PC-9 (cell line): ENCODE results near the gene HSF4. TPM values are rescaled to one million over a fixed set of nuclear protein-coding genes. Genes with fewer than 3 reads are reported as not detected.
"Not testable (repeated sequence)": the region's sequence is repeated elsewhere in the genome, so short reads cannot be mapped to it uniquely, and the experiment has no call there.

Experiments used
- BruUV-seq: library from RNA; stranded (reverse); fragments of 400-500 nt; replicated peaks from 2 replicates; lab custom pipeline; 2021; lab: Mats Ljungman, UMichigan
- CTCF ChIA-PET: fragments of 300-600 bp; sonication (Branson Sonifier 250); formaldehyde crosslinking; loops from one replicate; lab custom pipeline; 2022; ENCODE audit warnings: antibody characterized with exemption; lab: Charles Lee
- POLR2A ChIA-PET: fragments of 300-600 bp; sonication (Branson Sonifier 250); formaldehyde crosslinking; loops from one replicate; lab custom pipeline; 2022; ENCODE audit warnings: antibody characterized with exemption; ENCODE audit not compliant: unreplicated experiment; lab: Charles Lee
- DNase-seq, 2 experiments: peaks; one replicate each; pipeline versions ENCODE4 v3.0.0 to v3.0.0-alpha.2; 2015 to 2022; ENCODE audit warnings: mixed read lengths in 1 of 2
- H2AFZ ChIP-seq: fragments of 200-600 bp; sonication (generic); 2 replicates; pipeline ENCODE4 v1.8.1; 2017; ENCODE audit warnings: antibody characterized with exemption
- H3F3A ChIP-seq: fragments of 200-600 bp; sonication (generic); 2 replicates; pipeline ENCODE4 v1.8.1; 2017; ENCODE audit warnings: antibody characterized with exemption, mild to moderate bottlenecking, low read depth; ENCODE audit not compliant: insufficient read depth
- H3K27ac ChIP-seq: fragments of 200-600 bp; sonication (generic); 2 replicates; pipeline ENCODE4 v1.6.1; 2016; ENCODE audit warnings: mixed run types
- H3K27me3 ChIP-seq: fragments of 200-600 bp; sonication (generic); 2 replicates; pipeline ENCODE4 v1.6.1; 2016; ENCODE audit warnings: low read depth, mixed run types; ENCODE audit not compliant: insufficient read depth
- H3K36me3 ChIP-seq: fragments of 200-600 bp; sonication (generic); 2 replicates; pipeline ENCODE4 v1.6.1; 2016; ENCODE audit warnings: low read depth, mixed run types
- H3K4me1 ChIP-seq: fragments of 200-600 bp; sonication (generic); replicated peaks from 2 replicates; pipeline ENCODE4 v1.6.1; 2016; ENCODE audit warnings: mixed run types; ENCODE audit not compliant: insufficient read depth
- H3K4me2 ChIP-seq: fragments of 200-600 bp; sonication (generic); 2 replicates; pipeline ENCODE4 v1.6.1; 2017; ENCODE audit warnings: mixed run types
- H3K4me3 ChIP-seq: fragments of 200-600 bp; sonication (generic); 2 replicates; pipeline ENCODE4 v1.6.1; 2016; ENCODE audit warnings: mixed run types
- H3K79me2 ChIP-seq: fragments of 200-600 bp; sonication (generic); 2 replicates; pipeline ENCODE4 v1.6.1; 2017; ENCODE audit warnings: low read depth, mixed run types
- H3K9me2 ChIP-seq: fragments of 200-600 bp; sonication (generic); 2 replicates; pipeline ENCODE4 v1.8.1; 2017; ENCODE audit warnings: mild to moderate bottlenecking; ENCODE audit not compliant: insufficient read depth
- H3K9me3 ChIP-seq: fragments of 200-600 bp; sonication (generic); 2 replicates; pipeline ENCODE4 v1.8.1; 2016; ENCODE audit warnings: low read depth; ENCODE audit not compliant: insufficient read depth
- H4K20me1 ChIP-seq: fragments of 200-600 bp; sonication (generic); 2 replicates; pipeline ENCODE4 v1.8.1; 2017; ENCODE audit not compliant: insufficient read depth
- EZH2 ChIP-seq: fragments of 200-600 bp; sonication (generic); IDR thresholded peaks from 2 replicates; pipeline ENCODE4 v1.8.0; 2017; ENCODE audit warnings: antibody characterized with exemption, low read depth
- intact Hi-C: fragments of 100-400 bp; cut with micrococcal nuclease; formaldehyde crosslinking; loops from one replicate; pipeline ENCODE4 v1.10.0; 2022; ENCODE audit not compliant: unreplicated experiment
- total RNA-seq: library from RNA; stranded (reverse); gene quantifications from 2 replicates; pipeline ENCODE4 v1.2.3, GENCODE V29; 2021
- TF ChIP-seq, protein P1 (sequence below): fragments of 200-600 bp; sonication (generic); conservative IDR thresholded peaks from 2 replicates; pipeline ENCODE4 v1.6.1; 2017; ENCODE audit warnings: mixed run types, antibody characterized with exemption, mild to moderate bottlenecking, moderate library complexity

The HSF4 gene
- total RNA-seq, 1 experiment from 2014 or later, result 100 TPM

GRCh38 chr16:67116388-67117311, 47.9 kb upstream of the HSF4 start:
- no peak overlapping the region for H2AFZ ChIP-seq
- H3K79me2 ChIP-seq, result peaks cover 59% of the 10 kb centered on the region
- H3K4me3 ChIP-seq, result no peak overlapping the region
- H3K9me2 ChIP-seq, result no peaks in the 10 kb centered on the region
- ChIA-PET CTCF (no interaction called here), POLR2A (no interaction called here)
- intact Hi-C loops, result no loop called here
- H3K4me1 ChIP-seq, result peaks cover 26% of the 10 kb centered on the region
- TF ChIP-seq EZH2, result no peak
- TF ChIP-seq, protein P1, sequence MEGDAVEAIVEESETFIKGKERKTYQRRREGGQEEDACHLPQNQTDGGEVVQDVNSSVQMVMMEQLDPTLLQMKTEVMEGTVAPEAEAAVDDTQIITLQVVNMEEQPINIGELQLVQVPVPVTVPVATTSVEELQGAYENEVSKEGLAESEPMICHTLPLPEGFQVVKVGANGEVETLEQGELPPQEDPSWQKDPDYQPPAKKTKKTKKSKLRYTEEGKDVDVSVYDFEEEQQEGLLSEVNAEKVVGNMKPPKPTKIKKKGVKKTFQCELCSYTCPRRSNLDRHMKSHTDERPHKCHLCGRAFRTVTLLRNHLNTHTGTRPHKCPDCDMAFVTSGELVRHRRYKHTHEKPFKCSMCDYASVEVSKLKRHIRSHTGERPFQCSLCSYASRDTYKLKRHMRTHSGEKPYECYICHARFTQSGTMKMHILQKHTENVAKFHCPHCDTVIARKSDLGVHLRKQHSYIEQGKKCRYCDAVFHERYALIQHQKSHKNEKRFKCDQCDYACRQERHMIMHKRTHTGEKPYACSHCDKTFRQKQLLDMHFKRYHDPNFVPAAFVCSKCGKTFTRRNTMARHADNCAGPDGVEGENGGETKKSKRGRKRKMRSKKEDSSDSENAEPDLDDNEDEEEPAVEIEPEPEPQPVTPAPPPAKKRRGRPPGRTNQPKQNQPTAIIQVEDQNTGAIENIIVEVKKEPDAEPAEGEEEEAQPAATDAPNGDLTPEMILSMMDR, result no peak
- H3K27me3 ChIP-seq, result no peaks in the 10 kb centered on the region
- peaks cover 20% of the 10 kb centered on the region; the same call in 1 of the 2 replicates for H3F3A ChIP-seq
- H3K36me3 ChIP-seq, result peaks cover 6% of the 10 kb centered on the region; the same call in 1 of the 2 replicates
- H4K20me1 ChIP-seq, result peaks cover 22% of the 10 kb centered on the region; the same call in 1 of the 2 replicates
- no TSS peak for BruUV-seq
- no peak for DNase-seq
- no peak overlapping the region for H3K27ac ChIP-seq
- no peaks in the 10 kb centered on the region for H3K9me3 ChIP-seq
- no peak overlapping the region for H3K4me2 ChIP-seq

DNA sequence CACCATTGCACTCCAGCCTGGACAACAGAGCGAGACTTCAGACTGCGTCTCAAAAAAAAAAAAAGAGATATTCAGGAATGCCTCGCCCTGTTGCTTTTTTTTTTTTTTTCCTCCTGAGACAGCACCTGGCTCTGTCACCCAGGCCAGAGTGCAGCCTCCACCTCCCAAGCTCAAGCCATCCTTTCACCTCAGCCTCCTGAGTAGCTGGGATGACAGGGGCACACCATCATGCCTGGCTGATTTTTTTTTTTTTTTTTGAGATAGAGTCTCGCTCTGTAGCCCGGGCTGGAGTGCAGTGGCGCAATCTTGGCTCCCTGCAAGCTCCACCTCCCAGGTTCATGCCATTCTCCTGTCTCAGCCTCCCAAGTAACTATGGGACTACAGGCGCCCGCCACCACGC, 46.8 kb upstream of the HSF4 start:
- peaks cover 6% of the 10 kb centered on the region; the same call in 1 of the 2 replicates for H3K36me3 ChIP-seq
- ChIA-PET POLR2A (interaction anchor here (0.7 kb wide), 1 partner anchor 144 kb away, joined by 16 read pairs; no protein-coding TSS in a partner anchor), CTCF (no interaction called here)
- peaks cover 12% of the 10 kb centered on the region; the same call in 1 of the 2 replicates for H3F3A ChIP-seq
- intact Hi-C loops, result no loop called here
- no peak overlapping the region for H3K4me2 ChIP-seq
- TF ChIP-seq, protein P1, result no peak
- TF ChIP-seq EZH2, result no peak
- no peaks in the 10 kb centered on the region for H3K9me3 ChIP-seq
- peaks cover 19% of the 10 kb centered on the region; the same call in 1 of the 2 replicates for H4K20me1 ChIP-seq
- no peak overlapping the region for H3K27ac ChIP-seq
- BruUV-seq, result no TSS peak
- H3K4me3 ChIP-seq, result no peak overlapping the region
- no peaks in the 10 kb centered on the region for H3K9me2 ChIP-seq
- no peaks in the 10 kb centered on the region for H3K27me3 ChIP-seq
- DNase-seq, result no peak
- H3K79me2 ChIP-seq, result peaks cover 48% of the 10 kb centered on the region
- H3K4me1 ChIP-seq, result peaks cover 20% of the 10 kb centered on the region
- H2AFZ ChIP-seq, result no peak overlapping the region

DNA sequence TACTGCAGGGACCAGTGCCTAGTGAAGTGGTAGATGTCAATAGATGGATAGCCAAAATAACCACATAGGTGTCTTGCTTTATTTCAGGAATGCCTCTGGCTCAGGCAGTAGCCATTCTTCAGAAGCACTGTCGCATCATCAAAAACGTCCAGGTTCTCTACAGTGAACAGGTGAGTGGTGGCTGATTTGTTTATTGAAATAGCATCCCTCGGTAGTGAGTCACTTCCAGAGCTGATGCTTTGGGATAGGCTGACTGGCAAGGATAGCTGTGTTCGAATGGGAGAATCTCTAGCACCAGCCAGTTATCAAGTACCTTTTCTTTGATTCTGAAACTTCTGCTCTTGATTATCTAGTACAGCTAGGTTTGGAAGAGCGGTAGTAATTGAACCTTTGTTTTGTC, 44.5 kb upstream of the HSF4 start:
- Histone ChIP-seq H3K9me3 (no peaks in the 10 kb centered on the region), H3K4me1 (0 out of 2 replicates have a peak, but pooled peaks cover 3% of the 10 kb centered on the region), H2AFZ (no peak overlapping the region), H3K27ac (no peak overlapping the region), H3F3A (peaks cover 3% of the 10 kb centered on the region; the same call in 1 of the 2 replicates), H3K79me2 (peaks cover 25% of the 10 kb centered on the region), H3K4me3 (no peak overlapping the region), H3K4me2 (no peak overlapping the region), H4K20me1 (peaks cover 8% of the 10 kb centered on the region; the same call in 1 of the 2 replicates), H3K9me2 (no peaks in the 10 kb centered on the region), H3K27me3 (no peaks in the 10 kb centered on the region), H3K36me3 (peaks cover 13% of the 10 kb centered on the region)
- TF ChIP-seq EZH2, result no peak
- TF ChIP-seq, protein P1, result no peak
- no peak for DNase-seq
- intact Hi-C loops, result no loop called here
- no TSS peak for BruUV-seq
- ChIA-PET CTCF (no interaction called here), POLR2A (interaction anchor here (0.6 kb wide), 1 partner anchor 128 kb away, joined by 4 read pairs; no protein-coding TSS in a partner anchor)

DNA sequence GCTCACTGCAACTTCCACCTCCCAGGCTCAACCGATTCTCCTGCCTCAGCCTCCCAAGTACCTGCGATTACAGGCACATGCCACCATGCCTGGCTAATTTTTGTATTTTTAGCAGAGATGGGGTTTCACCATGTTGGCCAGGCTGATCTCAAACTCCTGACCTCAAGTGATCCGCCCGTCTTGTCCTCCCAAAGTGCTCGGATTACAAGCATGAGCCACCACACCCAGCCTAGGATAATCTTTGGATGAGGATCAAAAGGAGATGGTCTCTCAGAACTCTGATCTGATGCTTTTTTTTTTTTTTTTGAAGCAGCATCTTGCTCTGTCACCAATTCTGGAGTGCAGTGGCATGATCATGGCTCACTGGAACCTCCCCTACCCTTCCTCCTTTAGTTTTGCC, 41.7 kb upstream of the HSF4 start:
- H2AFZ ChIP-seq, CTCF ChIA-PET, H3K9me2 ChIP-seq, H3K27me3 ChIP-seq, intact Hi-C loops, H3K79me2 ChIP-seq, H3K4me1 ChIP-seq, H3K27ac ChIP-seq, H3K9me3 ChIP-seq, H3K4me2 ChIP-seq, H3F3A ChIP-seq, BruUV-seq, H4K20me1 ChIP-seq, POLR2A ChIA-PET, H3K4me3 ChIP-seq, DNase-seq: not testable (repeated sequence)
- peaks cover 13% of the 10 kb centered on the region for H3K36me3 ChIP-seq
